Right lung (tissue), 10 donors: ENCODE data around the gene TBC1D32. TPM values are rescaled to one million over a fixed set of nuclear protein-coding genes. Genes with fewer than 3 reads are reported as not detected.
"Not testable (repeated sequence)": the region's sequence is repeated elsewhere in the genome, so short reads cannot be mapped to it uniquely, and the experiment has no call there.

Source experiments
- DNase-seq, 2 donors: peaks; one replicate each; pipeline ENCODE4 v3.0.0-alpha.2; 2013
- long read RNA-seq, 8 donors: transcript quantifications; one replicate each; lab custom pipeline, GENCODE V29; 2026
- polyA plus RNA-seq, 5 donors: library from polyadenylated mRNA; unstranded; fragments of 120-200 nt; gene quantifications; one replicate each; pipeline versions ENCODE4 v1.2.1 to v1.2.3, GENCODE V29; 2013; ENCODE audit warnings: inconsistent platforms in 1 of 5, low replicate concordance in 1 of 5; ENCODE audit not compliant: insufficient read length in 5 of 5, insufficient read depth in 1 of 5

Gene TBC1D32
- polyA plus RNA-seq, result 10 to 100 TPM; 11.9 to 23.3 (median 17.1) TPM
- long read RNA-seq, donor 1, result 0 reads
- long read RNA-seq, donor 2, full-length matches to known transcripts, result 3 of 3 reads
- long read RNA-seq, donor 2, partial matches to known transcripts, result 0 of 3 reads
- long read RNA-seq, donor 2, other reads (novel, unspliced or antisense), result 0 of 3 reads
- long read RNA-seq, donor 3, partial matches to known transcripts, result 10 of 11 reads
- long read RNA-seq, donor 3, other reads (novel, unspliced or antisense), result 0 of 11 reads
- long read RNA-seq, donor 4, result 0 reads
- long read RNA-seq, donor 5, result 0 reads
- long read RNA-seq, donor 6, result 0 reads
- long read RNA-seq, donor 7, partial matches to known transcripts, result 0 of 1 reads
- long read RNA-seq, donor 7, other reads (novel, unspliced or antisense), result 0 of 1 reads
- long read RNA-seq, donor 8, result 0 reads

- peak; percentile 96 to 97 for DNase-seq
These were observed at the start of gene TBC1D32 for GRCh38 chr6:121334299-121335086. TSS of gene TBC1D32 (minus strand) at chr6:121334480. CDS start at chr6:121334430, 50 bp downstream.

- no peak for DNase-seq
These were observed 49.2 kb upstream of the TBC1D32 start for GRCh38 chr6:121383478-121383877.

- no peak for DNase-seq
These were observed 48.3 kb upstream of the TBC1D32 start for GRCh38 chr6:121382467-121383121.

- no peak for DNase-seq
These were observed 42.1 kb upstream of the TBC1D32 start for GRCh38 chr6:121376411-121376810.

- not testable (repeated sequence) for DNase-seq
These were observed 39.9 kb upstream of the TBC1D32 start for GRCh38 chr6:121374219-121374618.

GRCh38 chr6:121365536-121366521, 31.5 kb upstream of the TBC1D32 start:
- no peak for DNase-seq

GRCh38 chr6:121356575-121356974, 22.3 kb upstream of the TBC1D32 start:
- no peak for DNase-seq

GRCh38 chr6:121354764-121355163, 20.5 kb upstream of the TBC1D32 start:
- DNase-seq, result no peak

- no peak for DNase-seq
These were observed 18.7 kb upstream of the TBC1D32 start for GRCh38 chr6:121352941-121353340.

- no peak for DNase-seq
These were observed 17.6 kb upstream of the TBC1D32 start for GRCh38 chr6:121351916-121352315.

GRCh38 chr6:121349596-121349995, 15.3 kb upstream of the TBC1D32 start:
- DNase-seq, result no peak

- no peak for DNase-seq
These were observed 13.2 kb upstream of the TBC1D32 start for GRCh38 chr6:121347484-121347883.

- DNase-seq, result no peak
These were observed 10.3 kb upstream of the TBC1D32 start for GRCh38 chr6:121344539-121344938.

GRCh38 chr6:121339639-121340226, 5.5 kb upstream of the TBC1D32 start:
- no peak for DNase-seq

- DNase-seq, result no peak
These were observed 4.7 kb upstream of the TBC1D32 start for GRCh38 chr6:121338956-121339355.

- no peak for DNase-seq
These were observed 4.1 kb upstream of the TBC1D32 start for GRCh38 chr6:121338366-121338765.

GRCh38 chr6:121335087-121336008, 1.1 kb upstream of the TBC1D32 start:
- DNase-seq, result no peak

GRCh38 chr6:121333694-121334093, 586 bp downstream of the TBC1D32 start:
- DNase-seq, result not testable (repeated sequence)

GRCh38 chr6:121333196-121333595, 1.1 kb downstream of the TBC1D32 start:
- no peak for DNase-seq
